ENCODE data around the gene GSTO2. TPM values are rescaled to one million over a fixed set of nuclear protein-coding genes. Genes with fewer than 3 reads are reported as not detected.

GSTO2 gene
- total RNA-seq (ENCODE audit: low replicate concordance): 2.8 and 8.2 TPM in 2 replicates
- long read RNA-seq, full-length matches to known transcripts: 1 of 7 reads
- long read RNA-seq, partial matches to known transcripts: 3 of 7 reads
- long read RNA-seq, other reads (novel, unspliced or antisense): 3 of 7 reads

DNA sequence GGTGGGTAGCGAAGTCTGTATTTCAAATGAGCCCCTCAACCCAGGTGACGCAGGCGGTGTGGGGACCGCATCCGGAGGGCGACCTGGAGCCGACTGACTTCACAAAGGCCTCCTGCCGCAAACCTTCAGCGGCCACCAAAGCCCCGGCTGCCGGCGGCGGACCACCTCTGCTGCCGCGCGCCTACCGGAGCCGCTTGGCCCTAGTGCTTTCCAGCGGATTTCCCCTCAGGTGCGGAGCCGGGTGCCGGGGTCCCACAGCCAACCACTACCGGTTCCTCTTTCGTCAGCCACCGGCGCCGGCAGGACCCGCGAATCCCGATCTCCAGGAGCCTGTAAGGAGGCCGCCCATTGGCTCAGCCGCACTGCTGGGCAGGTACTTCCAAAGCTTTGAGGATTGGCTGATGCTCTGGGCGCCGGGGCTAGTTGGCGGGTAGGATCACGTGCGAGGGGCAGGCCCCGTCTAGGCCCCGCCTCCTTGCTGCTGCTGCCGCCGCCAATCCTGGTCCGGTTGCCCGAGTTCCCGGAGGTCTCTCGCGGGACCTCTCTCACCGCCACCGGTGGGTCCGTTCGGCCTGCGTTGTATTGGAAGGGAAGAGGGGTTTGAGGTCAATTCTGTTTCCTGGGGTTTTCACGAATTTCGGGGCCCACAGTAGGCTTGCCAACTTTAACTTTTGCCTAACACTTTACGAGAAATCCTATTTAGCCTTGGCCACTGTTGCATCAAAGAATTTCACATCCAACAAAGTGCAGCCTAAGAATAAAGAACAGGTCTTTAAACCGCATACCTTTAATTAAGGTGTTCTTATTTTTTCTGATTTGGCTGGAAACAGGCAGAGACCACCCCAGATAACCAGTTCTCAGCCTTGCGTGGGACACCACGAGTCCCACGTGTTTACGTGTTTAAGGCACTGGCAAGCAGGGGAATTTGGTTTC lies at the start of gene GSTO2:
GSTO2 (plus strand) TSS at position 472 of the 933 bp plus-strand sequence. CDS start 5,732 bp downstream, outside the sequence.
- TF ChIP-seq, protein P1, sequence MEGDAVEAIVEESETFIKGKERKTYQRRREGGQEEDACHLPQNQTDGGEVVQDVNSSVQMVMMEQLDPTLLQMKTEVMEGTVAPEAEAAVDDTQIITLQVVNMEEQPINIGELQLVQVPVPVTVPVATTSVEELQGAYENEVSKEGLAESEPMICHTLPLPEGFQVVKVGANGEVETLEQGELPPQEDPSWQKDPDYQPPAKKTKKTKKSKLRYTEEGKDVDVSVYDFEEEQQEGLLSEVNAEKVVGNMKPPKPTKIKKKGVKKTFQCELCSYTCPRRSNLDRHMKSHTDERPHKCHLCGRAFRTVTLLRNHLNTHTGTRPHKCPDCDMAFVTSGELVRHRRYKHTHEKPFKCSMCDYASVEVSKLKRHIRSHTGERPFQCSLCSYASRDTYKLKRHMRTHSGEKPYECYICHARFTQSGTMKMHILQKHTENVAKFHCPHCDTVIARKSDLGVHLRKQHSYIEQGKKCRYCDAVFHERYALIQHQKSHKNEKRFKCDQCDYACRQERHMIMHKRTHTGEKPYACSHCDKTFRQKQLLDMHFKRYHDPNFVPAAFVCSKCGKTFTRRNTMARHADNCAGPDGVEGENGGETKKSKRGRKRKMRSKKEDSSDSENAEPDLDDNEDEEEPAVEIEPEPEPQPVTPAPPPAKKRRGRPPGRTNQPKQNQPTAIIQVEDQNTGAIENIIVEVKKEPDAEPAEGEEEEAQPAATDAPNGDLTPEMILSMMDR (conservative IDR thresholded peaks at IDR 0.05): no peak
- H3K4me3 Mint-ChIP-seq: peak within 1 kb of the TSS; percentile 88
- H3K27me3 Mint-ChIP-seq: peaks cover 5% of the 10 kb centered on the region
- H3K9me3 Mint-ChIP-seq: no peaks in the 10 kb centered on the region
- H3K4me1 Mint-ChIP-seq (ENCODE audit: unreplicated experiment): peaks cover 5% of the 10 kb centered on the region
- peak; percentile 98 for DNase-seq (ENCODE audit: extremely low spot score, unreplicated experiment)
- peaks cover 15% of the 10 kb centered on the region for H3K36me3 Mint-ChIP-seq
- peak within 1 kb of the TSS; percentile 79 for H3K27ac Mint-ChIP-seq

DNA sequence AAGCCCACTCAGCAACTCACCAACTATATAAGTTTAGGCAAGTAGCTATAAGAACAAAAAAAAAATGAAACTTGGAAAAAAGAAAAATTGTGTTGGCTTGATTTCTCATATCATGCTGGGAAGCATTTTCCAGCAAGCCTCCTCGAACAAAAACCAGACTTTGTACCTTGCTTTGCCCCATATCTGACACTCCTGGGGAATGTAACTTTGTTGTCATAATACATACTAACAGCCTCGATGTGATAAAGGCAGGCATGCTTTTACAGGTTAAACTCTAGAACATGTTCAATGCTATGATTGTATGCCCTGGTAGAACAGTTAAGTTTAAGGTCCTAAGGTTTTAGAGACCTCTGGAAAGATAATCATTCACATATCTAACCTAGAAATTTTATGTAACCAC lies 48.5 kb upstream of the GSTO2 start:
- Mint-ChIP-seq H3K36me3 (no peaks in the 10 kb centered on the region), H3K9me3 (no peaks in the 10 kb centered on the region), H3K27me3 (peaks cover 5% of the 10 kb centered on the region), H3K4me1 (ENCODE audit: unreplicated experiment) (no peaks in the 10 kb centered on the region), H3K4me3 (no peak overlapping the region), H3K27ac (no peak overlapping the region)
- DNase-seq (ENCODE audit: extremely low spot score, unreplicated experiment): no peak
- TF ChIP-seq, protein P1 (conservative IDR thresholded peaks at IDR 0.05): no peak

DNA sequence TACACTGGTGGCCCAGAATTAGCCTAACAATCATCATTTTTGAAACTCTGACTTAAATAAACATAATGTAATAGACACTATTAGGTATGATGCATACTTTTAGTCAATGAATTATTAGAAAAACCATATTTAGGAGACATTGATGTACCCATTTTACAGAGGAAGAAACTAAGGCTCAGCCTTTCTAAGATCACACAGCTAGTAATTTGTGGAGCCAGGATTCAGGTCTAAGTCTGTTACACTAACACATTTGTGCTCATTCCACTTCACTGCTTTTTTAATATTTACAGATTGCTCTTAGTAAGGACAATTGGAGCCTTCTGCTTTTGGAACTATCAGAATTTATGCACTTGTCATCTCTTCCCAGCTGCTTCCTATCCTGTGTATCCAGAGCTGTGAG lies 45.7 kb upstream of the GSTO2 start:
- Mint-ChIP-seq H3K9me3 (no peaks in the 10 kb centered on the region), H3K4me3 (no peak overlapping the region), H3K27ac (no peak overlapping the region), H3K27me3 (peaks cover 5% of the 10 kb centered on the region), H3K36me3 (no peaks in the 10 kb centered on the region), H3K4me1 (ENCODE audit: unreplicated experiment) (no peaks in the 10 kb centered on the region)
- DNase-seq (ENCODE audit: extremely low spot score, unreplicated experiment): no peak
- TF ChIP-seq, protein P1 (conservative IDR thresholded peaks at IDR 0.05): no peak

DNA sequence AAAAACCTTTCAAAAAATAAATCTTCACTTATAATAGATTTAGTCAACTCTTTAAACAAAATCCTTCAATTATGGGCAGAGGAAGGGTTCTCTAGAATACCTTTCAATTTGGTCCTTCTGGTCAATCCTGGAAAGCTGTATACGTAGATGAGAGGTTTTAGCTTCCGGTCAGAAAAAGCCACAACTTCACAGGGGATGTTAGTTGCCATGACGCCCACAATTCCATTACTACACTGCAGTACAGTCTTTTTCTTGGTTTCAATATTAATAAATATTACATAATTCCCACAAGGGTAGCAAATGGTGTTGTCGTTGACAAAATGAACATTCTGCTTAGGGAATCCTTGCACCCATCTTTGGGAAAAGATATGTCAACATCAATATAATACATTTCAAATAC lies 38.5 kb upstream of the GSTO2 start:
- Mint-ChIP-seq H3K27me3 (no peaks in the 10 kb centered on the region), H3K36me3 (no peaks in the 10 kb centered on the region), H3K9me3 (no peaks in the 10 kb centered on the region), H3K4me3 (peak overlapping the region; percentile 91), H3K27ac (no peak overlapping the region), H3K4me1 (ENCODE audit: unreplicated experiment) (peaks cover 3% of the 10 kb centered on the region)
- no peak for DNase-seq (ENCODE audit: extremely low spot score, unreplicated experiment)
- TF ChIP-seq, protein P1 (conservative IDR thresholded peaks at IDR 0.05): no peak

DNA sequence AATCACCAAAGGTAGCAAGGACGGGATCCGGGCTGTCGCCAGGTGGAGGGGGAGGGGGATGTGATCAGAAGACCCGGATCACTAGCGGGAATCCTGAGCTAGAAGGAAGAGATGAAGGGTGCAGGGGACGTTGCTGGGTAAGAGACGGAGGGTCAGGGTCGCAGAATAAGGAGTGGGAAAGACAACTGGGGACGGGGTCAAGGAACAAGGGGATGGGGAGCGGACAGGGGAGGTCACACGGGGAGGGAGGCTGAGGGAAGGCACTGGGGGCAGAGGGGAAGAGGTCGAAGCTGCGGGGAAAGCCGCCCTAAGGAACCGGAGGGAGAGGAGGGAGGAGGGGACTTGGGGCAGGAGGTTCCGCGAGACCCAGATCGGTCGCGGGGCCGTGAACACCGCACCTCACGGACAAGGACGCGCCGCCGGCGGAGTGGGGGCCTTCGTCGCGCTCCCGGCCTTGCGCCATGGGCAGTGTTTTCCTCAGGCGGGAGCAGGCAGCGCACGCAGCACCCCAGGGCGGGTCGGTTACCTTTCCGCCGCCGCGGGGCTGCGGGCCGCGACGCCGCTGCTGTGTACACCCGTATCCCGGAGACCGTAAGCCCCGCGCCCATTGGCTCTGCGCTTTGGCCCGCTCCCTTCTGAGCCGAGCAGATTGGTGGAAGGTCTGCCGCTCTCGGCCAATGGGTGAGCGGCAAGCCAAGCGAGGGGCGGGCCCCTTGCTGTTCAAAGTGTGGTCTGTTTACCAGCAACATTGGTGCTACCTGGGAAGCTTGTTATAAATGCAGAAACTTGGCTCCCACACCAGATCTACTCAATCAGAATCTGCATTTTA lies 37.0 kb upstream of the GSTO2 start, which contains the start of gene CFAP43:
CFAP43 (minus strand) TSS at position 581 of the 829 bp plus-strand sequence; CDS start at position 463, 118 bp downstream.
- peak; percentile 98 for DNase-seq (ENCODE audit: extremely low spot score, unreplicated experiment)
- Mint-ChIP-seq H3K9me3 (no peaks in the 10 kb centered on the region), H3K4me3 (peak within 1 kb of the TSS; percentile 91), H3K4me1 (ENCODE audit: unreplicated experiment) (peaks cover 3% of the 10 kb centered on the region), H3K27ac (peak within 1 kb of the TSS; percentile 79), H3K36me3 (no peaks in the 10 kb centered on the region), H3K27me3 (no peaks in the 10 kb centered on the region)
- TF ChIP-seq, protein P1 (conservative IDR thresholded peaks at IDR 0.05): no peak

Data from type B pancreatic cell (in vitro differentiated cells).